HEK293 (cell line): ENCODE measurements around the gene PLCD1.
"Not testable (repeated sequence)": the region's sequence is repeated elsewhere in the genome, so short reads cannot be mapped to it uniquely, and the experiment has no call there.

Source experiments
- CTCF ChIA-PET: fragments of 350-600 bp; formaldehyde crosslinking; extraction: SDS; loops from one replicate; lab custom pipeline; 2021; ENCODE audit warnings: antibody characterized with exemption; lab: Yijun Ruan, JAX
- POLR2A ChIA-PET: fragments of 300-600 bp; formaldehyde crosslinking; extraction: SDS; loops from one replicate; lab custom pipeline; 2020; ENCODE audit warnings: antibody characterized with exemption, inconsistent platforms; lab: Yijun Ruan, JAX
- H3K27ac ChIP-seq: fragments of 200-500 bp; sonication (Bioruptor generic); 2 replicates; pipeline ENCODE4 v1.5.1; 2014; ENCODE audit warnings: low read depth, low read length, control low read depth, inconsistent platforms; ENCODE audit errors: extremely low read depth
- H3K36me3 ChIP-seq, 2 experiments: fragments of 200-500 bp in 1 of 2; sonication (Bioruptor generic) in 1 of 2; 1 replicate in 1 of 2; 2 replicates in 1 of 2; pipeline ENCODE4 v1.5.1; 2014 to 2017; ENCODE audit warnings: inconsistent platforms in 2 of 2, low read length in 2 of 2; ENCODE audit not compliant: control insufficient read depth in 2 of 2, insufficient read depth in 1 of 2
- H3K4me1 ChIP-seq: fragments of 200-500 bp; sonication (Bioruptor generic); 2 replicates; pipeline ENCODE4 v1.5.1; 2014; ENCODE audit warnings: mild to moderate bottlenecking, low read length, inconsistent platforms; ENCODE audit not compliant: control insufficient read depth, insufficient read depth
- H3K4me3 ChIP-seq: 2 replicates; pipeline ENCODE4 v1.5.1; 2011; ENCODE audit warnings: low read depth, mild to moderate bottlenecking, control low read depth, low read length, moderate library complexity
- H3K9me3 ChIP-seq: fragments of 200-500 bp; sonication (Bioruptor generic); 2 replicates; pipeline ENCODE4 v1.5.1; 2014; ENCODE audit warnings: low read depth, low read length, inconsistent platforms; ENCODE audit not compliant: control insufficient read depth, insufficient read depth
- KLF1 ChIP-seq: fragments of 450-650 bp; formaldehyde crosslinking; IDR thresholded peaks from 2 replicates; pipeline ENCODE4 v1.5.1; 2016; ENCODE audit warnings: missing biosample characterization, missing genetic modification characterization
- KLF10 ChIP-seq: fragments of 450-650 bp; IDR thresholded peaks from 2 replicates; pipeline ENCODE4 v1.5.1; 2018; ENCODE audit warnings: missing biosample characterization, mild to moderate bottlenecking, missing genetic modification characterization
- KLF17 ChIP-seq: fragments of 450-650 bp; formaldehyde crosslinking; IDR thresholded peaks from 2 replicates; pipeline ENCODE4 v1.5.1; 2016; ENCODE audit warnings: missing biosample characterization, missing genetic modification characterization
- MEIS1 ChIP-seq: sonication (generic); formaldehyde crosslinking; IDR thresholded peaks from 2 replicates; pipeline ENCODE4 v1.8.1; 2022; ENCODE audit warnings: missing genetic modification reagents, mild to moderate bottlenecking, borderline replicate concordance
- TCF7L2 ChIP-seq: IDR thresholded peaks from 2 replicates; pipeline ENCODE4 v1.6.1; 2011; ENCODE audit warnings: low read depth, mild to moderate bottlenecking, inconsistent platforms, low read length, moderate library complexity, borderline replicate concordance
- ZBTB20 ChIP-seq: fragments of 450-650 bp; formaldehyde crosslinking; IDR thresholded peaks from 2 replicates; pipeline ENCODE4 v1.5.1; 2016; ENCODE audit warnings: missing biosample characterization, missing genetic modification characterization
- ZFHX2 ChIP-seq: fragments of 450-650 bp; formaldehyde crosslinking; conservative IDR thresholded peaks from 2 replicates; pipeline ENCODE4 v1.5.1; 2016; ENCODE audit warnings: missing biosample characterization, missing genetic modification characterization
- ZFP69B ChIP-seq: fragments of 450-650 bp; formaldehyde crosslinking; IDR thresholded peaks from 2 replicates; pipeline ENCODE4 v1.5.1; 2016; ENCODE audit warnings: missing biosample characterization, missing genetic modification characterization
- ZNF132 ChIP-seq: fragments of 450-650 bp; formaldehyde crosslinking; IDR thresholded peaks from 2 replicates; pipeline ENCODE4 v1.5.1; 2017; ENCODE audit warnings: missing biosample characterization, missing genetic modification characterization, borderline replicate concordance
- ZNF274 ChIP-seq, 2 experiments: fragments of 200-500 bp in 1 of 2; fragments of 450-650 bp in 1 of 2; sonication (Bioruptor generic) in 1 of 2; formaldehyde crosslinking in 1 of 2; IDR thresholded peaks; 2 replicates each; pipeline versions ENCODE4 v1.5.1 to v1.6.1; 2014 to 2016; ENCODE audit warnings: borderline replicate concordance in 1 of 2, inconsistent platforms in 1 of 2, low read length in 1 of 2, missing biosample characterization in 1 of 2, missing genetic modification characterization in 1 of 2
- ZNF404 ChIP-seq: fragments of 450-650 bp; formaldehyde crosslinking; IDR thresholded peaks from 2 replicates; pipeline ENCODE4 v1.5.1; 2017; ENCODE audit warnings: missing biosample characterization, missing genetic modification characterization
- ZNF558 ChIP-seq: fragments of 450-650 bp; formaldehyde crosslinking; IDR thresholded peaks from 2 replicates; pipeline ENCODE4 v1.5.1; 2016; ENCODE audit warnings: missing biosample characterization, missing genetic modification characterization
- ZNF624 ChIP-seq: fragments of 450-650 bp; formaldehyde crosslinking; IDR thresholded peaks from 2 replicates; pipeline ENCODE4 v1.5.1; 2017; ENCODE audit warnings: missing biosample characterization, missing genetic modification characterization
- ZNF658 ChIP-seq: fragments of 450-650 bp; formaldehyde crosslinking; IDR thresholded peaks from 2 replicates; pipeline ENCODE4; 2016; ENCODE audit warnings: missing biosample characterization, missing genetic modification characterization
- TF ChIP-seq, protein P1 (sequence below): fragments of 450-650 bp; formaldehyde crosslinking; IDR thresholded peaks from 2 replicates; pipeline ENCODE4 v1.5.1; 2017; ENCODE audit warnings: missing biosample characterization, missing genetic modification characterization
- TF ChIP-seq, protein P2 (sequence below): sonication (generic); formaldehyde crosslinking; IDR thresholded peaks from 2 replicates; pipeline ENCODE4 v1.8.1; 2022; ENCODE audit warnings: mild to moderate bottlenecking, moderate library complexity, missing genetic modification reagents

PLCD1 gene

DNA sequence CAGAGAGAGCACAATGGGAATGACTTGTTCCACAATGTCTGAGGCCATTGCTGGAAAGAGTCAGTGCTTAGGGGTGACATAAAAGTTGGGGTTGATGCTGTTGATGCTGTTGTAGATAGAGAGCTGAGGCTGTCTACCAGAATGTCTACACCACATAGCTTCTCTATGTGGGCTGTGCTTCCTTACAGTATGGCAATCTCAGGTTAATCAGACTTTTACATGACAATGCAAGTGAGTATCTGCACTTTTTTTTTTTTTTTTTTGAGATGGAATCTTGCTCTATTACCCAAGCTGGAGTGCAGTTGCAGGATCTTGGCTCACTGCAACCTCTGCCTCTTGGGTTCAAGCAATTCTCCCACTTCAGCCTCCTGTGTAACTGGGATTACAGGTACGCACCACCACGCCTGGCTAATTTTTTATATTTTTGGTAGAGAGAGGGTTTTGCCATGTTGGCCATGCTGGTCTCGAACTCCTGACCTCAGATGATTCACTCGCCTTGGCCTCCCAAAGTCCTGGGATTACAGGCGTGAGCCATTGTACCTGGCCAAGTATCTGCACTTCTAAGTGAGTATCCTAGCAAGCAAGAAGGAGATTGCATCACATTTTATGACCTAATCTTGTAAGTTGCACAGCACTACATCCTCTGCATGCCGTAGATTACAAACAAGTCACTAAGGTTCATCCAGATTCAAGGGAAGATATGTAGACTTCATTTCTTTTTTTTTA is 38.2 kb upstream of the PLCD1 start:
- H3K4me1 ChIP-seq: no peaks in the 10 kb centered on the region
- H3K36me3 ChIP-seq: no peaks in the 10 kb centered on the region
- no peak overlapping the region for H3K4me3 ChIP-seq
- H3K27ac ChIP-seq: no peak overlapping the region
- TF ChIP-seq KLF10 (tag by site-specific recombination) (no peak), ZNF658 (no peak), TCF7L2 (no peak), KLF17 (no peak), ZFHX2 (tag by site-specific recombination) (no peak)
- TF ChIP-seq, protein P1, sequence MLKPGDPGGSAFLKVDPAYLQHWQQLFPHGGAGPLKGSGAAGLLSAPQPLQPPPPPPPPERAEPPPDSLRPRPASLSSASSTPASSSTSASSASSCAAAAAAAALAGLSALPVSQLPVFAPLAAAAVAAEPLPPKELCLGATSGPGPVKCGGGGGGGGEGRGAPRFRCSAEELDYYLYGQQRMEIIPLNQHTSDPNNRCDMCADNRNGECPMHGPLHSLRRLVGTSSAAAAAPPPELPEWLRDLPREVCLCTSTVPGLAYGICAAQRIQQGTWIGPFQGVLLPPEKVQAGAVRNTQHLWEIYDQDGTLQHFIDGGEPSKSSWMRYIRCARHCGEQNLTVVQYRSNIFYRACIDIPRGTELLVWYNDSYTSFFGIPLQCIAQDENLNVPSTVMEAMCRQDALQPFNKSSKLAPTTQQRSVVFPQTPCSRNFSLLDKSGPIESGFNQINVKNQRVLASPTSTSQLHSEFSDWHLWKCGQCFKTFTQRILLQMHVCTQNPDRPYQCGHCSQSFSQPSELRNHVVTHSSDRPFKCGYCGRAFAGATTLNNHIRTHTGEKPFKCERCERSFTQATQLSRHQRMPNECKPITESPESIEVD (tag by site-specific recombination): no peak
- no peaks in the 10 kb centered on the region for H3K9me3 ChIP-seq
- ChIA-PET CTCF (no interaction called here), POLR2A (interaction anchor here (0.6 kb wide), 1 partner anchor 70 kb away, joined by 3 read pairs; no protein-coding TSS in a partner anchor)

GRCh38 chr3:38064453-38064852 is 35.0 kb upstream of the PLCD1 start:
- H3K9me3 ChIP-seq, H3K36me3 ChIP-seq, POLR2A ChIA-PET, H3K27ac ChIP-seq, H3K4me1 ChIP-seq, H3K4me3 ChIP-seq, CTCF ChIA-PET: not testable (repeated sequence)

DNA sequence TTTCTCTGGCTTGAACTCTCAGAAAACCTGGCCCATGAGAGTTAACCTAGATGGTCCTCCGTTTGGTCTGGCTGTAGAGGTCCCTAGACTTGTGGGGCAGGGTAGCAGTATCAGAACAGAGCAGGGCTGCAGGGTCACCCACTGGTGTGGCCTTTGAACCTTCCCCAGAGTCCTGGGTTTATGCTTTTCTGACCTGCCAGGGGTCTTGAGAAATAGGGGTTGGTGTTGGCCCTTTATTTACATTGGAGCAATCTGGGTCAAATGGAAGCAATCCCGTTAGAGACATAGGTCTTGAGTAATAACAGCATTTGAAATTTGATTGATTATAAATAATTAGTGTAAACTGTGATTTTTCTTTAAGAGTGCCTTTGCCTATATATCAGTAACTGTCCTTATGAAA is 33.4 kb upstream of the PLCD1 start:
- CTCF ChIA-PET: interaction anchor here (0.7 kb wide), 1 partner anchor 964 kb away, joined by 3 read pairs; no protein-coding TSS in a partner anchor
- H3K4me1 ChIP-seq: no peaks in the 10 kb centered on the region
- POLR2A ChIA-PET: no interaction called here
- H3K4me3 ChIP-seq: no peak overlapping the region
- no peak overlapping the region for H3K27ac ChIP-seq
- no peaks in the 10 kb centered on the region for H3K9me3 ChIP-seq
- TF ChIP-seq KLF10 (tag by site-specific recombination): no peak
- TF ChIP-seq MEIS1: no peak
- no peak for TF ChIP-seq ZFP69B (tag by site-specific recombination)
- no peak for TF ChIP-seq ZNF274 (IDR thresholded peaks at IDR 0.05; ENCODE audit: low read length)
- TF ChIP-seq ZNF274 (tag by site-specific recombination; IDR thresholded peaks at IDR 0.05; ENCODE audit: borderline replicate concordance): no peak
- no peak for TF ChIP-seq ZNF132 (tag by site-specific recombination)
- TF ChIP-seq, protein P2, sequence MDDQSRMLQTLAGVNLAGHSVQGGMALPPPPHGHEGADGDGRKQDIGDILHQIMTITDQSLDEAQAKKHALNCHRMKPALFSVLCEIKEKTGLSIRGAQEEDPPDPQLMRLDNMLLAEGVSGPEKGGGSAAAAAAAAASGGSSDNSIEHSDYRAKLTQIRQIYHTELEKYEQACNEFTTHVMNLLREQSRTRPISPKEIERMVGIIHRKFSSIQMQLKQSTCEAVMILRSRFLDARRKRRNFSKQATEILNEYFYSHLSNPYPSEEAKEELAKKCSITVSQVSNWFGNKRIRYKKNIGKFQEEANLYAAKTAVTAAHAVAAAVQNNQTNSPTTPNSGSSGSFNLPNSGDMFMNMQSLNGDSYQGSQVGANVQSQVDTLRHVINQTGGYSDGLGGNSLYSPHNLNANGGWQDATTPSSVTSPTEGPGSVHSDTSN: no peak
- TF ChIP-seq ZNF558 (tag by site-specific recombination): no peak
- no peak for TF ChIP-seq ZBTB20 (tag by site-specific recombination)
- no peak for TF ChIP-seq KLF1 (tag by site-specific recombination)
- no peak for TF ChIP-seq ZNF404 (tag by site-specific recombination)
- no peak for TF ChIP-seq ZNF624 (tag by site-specific recombination)
- no peaks in the 10 kb centered on the region for H3K36me3 ChIP-seq
